PC-3 (cell line): ENCODE measurements around the gene TAAR2.

Experiments used
- EZH2 ChIP-seq: fragments of 300-600 bp; sonication (generic); IDR thresholded peaks from one replicate; pipeline ENCODE4 v1.6.1; 2017; ENCODE audit warnings: antibody characterized with exemption, mild to moderate bottlenecking, low read length; ENCODE audit not compliant: unreplicated experiment
- TF ChIP-seq, protein P1 (sequence below): fragments of 300-600 bp; sonication (generic); conservative IDR thresholded peaks from 2 replicates; pipeline ENCODE4 v1.5.1; 2017; ENCODE audit warnings: antibody characterized with exemption, low read depth, mild to moderate bottlenecking, low read length

DNA sequence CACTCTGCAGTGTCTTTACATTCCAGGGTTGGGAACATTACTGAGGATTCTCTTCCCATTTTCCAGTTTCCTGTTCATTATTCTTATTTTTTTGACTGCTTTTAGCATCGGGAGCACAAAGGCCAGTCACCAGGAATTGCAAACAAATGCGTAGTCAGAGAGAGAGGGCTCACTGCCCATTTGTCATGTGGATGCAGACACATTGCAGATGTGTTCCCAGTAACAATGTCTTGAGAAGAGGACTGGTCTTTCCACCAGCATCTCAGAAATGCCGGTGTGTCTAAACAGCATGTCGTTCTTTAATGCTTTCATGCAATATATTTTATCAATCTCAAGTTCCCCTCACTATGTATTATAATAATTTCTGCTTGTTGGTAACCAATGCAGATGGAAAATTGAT is 54.9 kb downstream of the TAAR2 start:
- TF ChIP-seq, protein P1, sequence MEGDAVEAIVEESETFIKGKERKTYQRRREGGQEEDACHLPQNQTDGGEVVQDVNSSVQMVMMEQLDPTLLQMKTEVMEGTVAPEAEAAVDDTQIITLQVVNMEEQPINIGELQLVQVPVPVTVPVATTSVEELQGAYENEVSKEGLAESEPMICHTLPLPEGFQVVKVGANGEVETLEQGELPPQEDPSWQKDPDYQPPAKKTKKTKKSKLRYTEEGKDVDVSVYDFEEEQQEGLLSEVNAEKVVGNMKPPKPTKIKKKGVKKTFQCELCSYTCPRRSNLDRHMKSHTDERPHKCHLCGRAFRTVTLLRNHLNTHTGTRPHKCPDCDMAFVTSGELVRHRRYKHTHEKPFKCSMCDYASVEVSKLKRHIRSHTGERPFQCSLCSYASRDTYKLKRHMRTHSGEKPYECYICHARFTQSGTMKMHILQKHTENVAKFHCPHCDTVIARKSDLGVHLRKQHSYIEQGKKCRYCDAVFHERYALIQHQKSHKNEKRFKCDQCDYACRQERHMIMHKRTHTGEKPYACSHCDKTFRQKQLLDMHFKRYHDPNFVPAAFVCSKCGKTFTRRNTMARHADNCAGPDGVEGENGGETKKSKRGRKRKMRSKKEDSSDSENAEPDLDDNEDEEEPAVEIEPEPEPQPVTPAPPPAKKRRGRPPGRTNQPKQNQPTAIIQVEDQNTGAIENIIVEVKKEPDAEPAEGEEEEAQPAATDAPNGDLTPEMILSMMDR: no peak
- TF ChIP-seq EZH2: no peak
